Mammary epithelial cell (primary cell): ENCODE data around the gene SYTL3.

Source experiments
- EZH2 ChIP-seq: IDR thresholded peaks from 2 replicates; pipeline ENCODE4 v1.6.1; 2012; ENCODE audit warnings: low read length, inconsistent platforms, borderline replicate concordance
- TF ChIP-seq, protein P1 (sequence below), 2 donors: IDR thresholded peaks in 1 of 2; conservative IDR thresholded peaks in 1 of 2; 2 replicates each; pipeline ENCODE4 v1.5.1; 2011 to 2012; ENCODE audit warnings: inconsistent platforms in 2 of 2, low read length in 2 of 2, mild to moderate bottlenecking in 2 of 2, control low read depth in 1 of 2, low read depth in 1 of 2; ENCODE audit not compliant: insufficient read depth in 1 of 2; ENCODE audit errors: extremely low read depth in 1 of 2

DNA sequence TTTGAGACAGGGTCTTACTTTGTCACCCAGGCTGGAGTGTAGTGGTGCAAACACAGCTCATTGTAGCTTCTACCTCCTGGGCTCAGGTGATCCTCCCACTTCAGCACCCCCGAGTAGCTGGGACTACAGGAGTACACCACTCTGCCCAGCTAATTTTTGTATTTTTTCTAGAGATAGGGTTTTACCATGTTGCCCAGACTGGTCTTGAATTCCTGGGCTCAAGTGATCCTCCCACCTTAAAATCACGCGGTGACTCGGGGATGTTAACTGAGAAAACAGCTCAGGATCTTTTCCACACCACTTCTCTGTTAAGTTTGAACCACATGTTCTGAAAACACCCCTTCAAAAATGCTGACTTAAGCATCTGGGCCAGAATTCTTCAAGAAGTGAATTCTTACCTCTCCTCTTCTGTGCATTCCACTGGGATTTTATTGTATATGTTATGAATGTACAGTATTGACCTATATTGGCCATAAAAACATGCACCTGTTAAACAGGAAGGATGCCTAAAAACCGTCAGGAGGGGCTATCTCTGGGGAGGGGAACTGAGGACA, 72.4 kb downstream of the SYTL3 start:
- TF ChIP-seq, protein P1, sequence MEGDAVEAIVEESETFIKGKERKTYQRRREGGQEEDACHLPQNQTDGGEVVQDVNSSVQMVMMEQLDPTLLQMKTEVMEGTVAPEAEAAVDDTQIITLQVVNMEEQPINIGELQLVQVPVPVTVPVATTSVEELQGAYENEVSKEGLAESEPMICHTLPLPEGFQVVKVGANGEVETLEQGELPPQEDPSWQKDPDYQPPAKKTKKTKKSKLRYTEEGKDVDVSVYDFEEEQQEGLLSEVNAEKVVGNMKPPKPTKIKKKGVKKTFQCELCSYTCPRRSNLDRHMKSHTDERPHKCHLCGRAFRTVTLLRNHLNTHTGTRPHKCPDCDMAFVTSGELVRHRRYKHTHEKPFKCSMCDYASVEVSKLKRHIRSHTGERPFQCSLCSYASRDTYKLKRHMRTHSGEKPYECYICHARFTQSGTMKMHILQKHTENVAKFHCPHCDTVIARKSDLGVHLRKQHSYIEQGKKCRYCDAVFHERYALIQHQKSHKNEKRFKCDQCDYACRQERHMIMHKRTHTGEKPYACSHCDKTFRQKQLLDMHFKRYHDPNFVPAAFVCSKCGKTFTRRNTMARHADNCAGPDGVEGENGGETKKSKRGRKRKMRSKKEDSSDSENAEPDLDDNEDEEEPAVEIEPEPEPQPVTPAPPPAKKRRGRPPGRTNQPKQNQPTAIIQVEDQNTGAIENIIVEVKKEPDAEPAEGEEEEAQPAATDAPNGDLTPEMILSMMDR (conservative IDR thresholded peaks at IDR 0.05 in 1 of 2, IDR thresholded peaks at IDR 0.05 in 1 of 2; ENCODE audit: extremely low read depth in 1 of 2, insufficient read depth in 1 of 2, low read depth in 1 of 2, low read length in 2 of 2): no peak
- TF ChIP-seq EZH2: no peak
